Naive B cell (primary cell): ENCODE measurements around the gene BRSK2. TPM values are rescaled to one million over a fixed set of nuclear protein-coding genes. Genes with fewer than 3 reads are reported as not detected.

ENCODE experiments used
- ATAC-seq, 2 donors: fragments of 150-1000 bp; cut with Tn5 transposase; 2 replicates each; pipeline ENCODE4 v1.10.0; 2021; ENCODE audit warnings: low read depth in 2 of 2, mild to moderate bottlenecking in 2 of 2, moderate library complexity in 2 of 2
- DNase-seq: peaks from one replicate; pipeline ENCODE4 v3.0.0; 2022
- H3K27ac Mint-ChIP-seq, 6 donors: one replicate each; pipeline ENCODE4 v1.8.0; 2020 to 2022; ENCODE audit warnings: mild to moderate bottlenecking in 6 of 6, mixed read lengths in 6 of 6, moderate library complexity in 5 of 6, inconsistent platforms in 2 of 6
- H3K27me3 Mint-ChIP-seq, 3 donors: one replicate each; pipeline ENCODE4 v1.8.0; 2021 to 2022; ENCODE audit warnings: mixed read lengths in 3 of 3, mild to moderate bottlenecking in 1 of 3
- H3K36me3 Mint-ChIP-seq, 2 donors: one replicate each; pipeline ENCODE4 v1.8.0; 2020 to 2022; ENCODE audit warnings: mixed read lengths in 2 of 2, inconsistent platforms in 1 of 2, mild to moderate bottlenecking in 1 of 2
- H3K4me1 Mint-ChIP-seq, 3 donors: one replicate each; pipeline ENCODE4 v1.8.0; 2020 to 2022; ENCODE audit warnings: mixed read lengths in 3 of 3, inconsistent platforms in 1 of 3, mild to moderate bottlenecking in 1 of 3, moderate library complexity in 1 of 3
- H3K4me3 Mint-ChIP-seq, 8 donors: one replicate each; pipeline ENCODE4 v1.8.0; 2020 to 2022; ENCODE audit warnings: mild to moderate bottlenecking in 8 of 8, mixed read lengths in 8 of 8, moderate library complexity in 8 of 8, inconsistent platforms in 2 of 8
- H3K9me3 Mint-ChIP-seq, 7 donors: one replicate each; pipeline ENCODE4 v1.8.0; 2020 to 2022; ENCODE audit warnings: mixed read lengths in 7 of 7, mild to moderate bottlenecking in 5 of 7, inconsistent platforms in 2 of 7, moderate library complexity in 1 of 7
- polyA plus RNA-seq, 6 donors: library from polyadenylated mRNA; unstranded; fragments of 300-500 nt; fragmentation: Illumina TruSeq; gene quantifications; one replicate each; pipeline ENCODE4 v1.2.3, GENCODE V29; 2021; ENCODE audit warnings: low read depth in 6 of 6

The BRSK2 gene
- polyA plus RNA-seq, 6 donors from 2014 or later, result 0.10 TPM; not detected in 4

DNA sequence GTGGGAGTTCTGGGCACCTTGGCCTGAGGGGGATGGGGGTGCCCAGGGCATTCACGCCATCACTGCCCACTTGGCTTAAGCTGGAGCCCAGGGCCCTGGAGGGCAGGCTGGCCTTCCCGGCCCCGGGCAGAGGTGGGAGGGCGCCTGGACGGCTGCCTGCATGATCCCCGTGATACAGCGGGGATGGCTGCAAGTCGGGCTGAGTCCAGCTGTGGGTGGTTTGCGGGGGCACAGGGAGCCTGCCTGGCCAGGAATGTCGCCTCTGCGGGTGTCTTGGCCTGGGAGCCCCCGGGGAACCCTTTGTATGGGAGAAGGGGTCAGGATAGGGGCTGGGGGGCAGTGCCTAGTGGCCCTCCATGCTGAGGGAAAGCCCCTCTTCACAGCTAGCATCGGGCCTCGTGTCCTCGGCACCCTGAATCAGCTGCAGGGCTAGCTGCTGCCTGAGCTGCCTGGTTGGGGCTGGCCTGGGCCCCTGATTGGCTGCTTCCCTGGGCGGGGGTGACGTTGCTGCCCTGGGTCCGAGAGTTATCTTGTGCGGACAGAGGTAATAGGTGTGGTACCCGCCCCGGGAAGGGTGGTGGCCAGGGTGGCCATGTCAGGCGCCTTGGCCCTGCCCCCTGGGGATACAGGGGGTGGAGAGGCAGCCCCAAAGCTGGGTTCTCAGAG, 8.3 kb downstream of the BRSK2 start:
- H3K4me3 Mint-ChIP-seq, result no peak overlapping the region
- H3K27me3 Mint-ChIP-seq, result peaks cover 6 to 42% (median 18%) of the 10 kb centered on the region in 3 donors
- DNase-seq (no peak), ATAC-seq (no peak)
- no peaks in the 10 kb centered on the region for H3K36me3 Mint-ChIP-seq
- H3K27ac Mint-ChIP-seq, result no peak overlapping the region
- H3K9me3 Mint-ChIP-seq, result no peaks in the 10 kb centered on the region
- H3K4me1 Mint-ChIP-seq, result no peaks in the 10 kb centered on the region

DNA sequence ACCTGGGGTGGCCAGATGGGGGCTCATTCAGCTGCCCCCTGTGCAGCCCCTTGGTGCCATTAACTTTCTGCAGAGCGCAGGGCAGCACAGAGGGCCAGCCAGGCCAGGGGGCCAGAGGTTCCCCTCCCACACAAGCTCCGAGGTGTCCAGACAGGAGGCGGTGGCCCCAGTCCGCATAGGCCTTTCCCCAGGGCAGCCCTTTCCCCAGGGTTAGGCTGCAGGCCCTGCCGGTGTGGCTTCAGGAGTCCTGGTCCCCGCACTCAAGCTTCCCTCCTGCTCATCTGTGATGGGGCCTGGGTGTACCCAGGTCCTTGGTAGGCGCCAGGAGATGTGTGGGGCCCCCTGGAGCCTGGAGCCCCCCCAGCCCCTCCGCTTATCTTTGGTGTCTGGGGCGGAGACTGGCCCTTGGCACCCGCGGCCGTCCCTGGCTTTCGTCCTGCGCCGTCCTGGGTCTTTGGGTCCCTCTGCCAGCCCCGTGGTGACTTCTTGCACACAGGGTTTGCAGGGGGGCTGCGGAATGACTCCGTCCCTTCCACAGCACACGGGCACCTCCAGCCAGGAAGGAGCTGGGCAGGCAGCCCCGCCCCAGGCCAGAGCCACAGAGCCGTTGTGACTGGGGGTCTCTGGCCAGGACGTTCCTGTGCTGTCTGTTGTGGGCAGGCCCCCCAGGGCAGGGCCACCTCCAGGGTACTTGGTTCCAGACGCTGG, 8.9 kb downstream of the BRSK2 start:
- Mint-ChIP-seq H3K27ac (no peak overlapping the region), H3K4me3 (no peak overlapping the region), H3K27me3 (peaks cover under 1 to 35% (median 12%) of the 10 kb centered on the region in 3 donors), H3K9me3 (no peaks in the 10 kb centered on the region), H3K36me3 (no peaks in the 10 kb centered on the region), H3K4me1 (no peaks in the 10 kb centered on the region)
- DNase-seq (no peak), ATAC-seq (no peak)

DNA sequence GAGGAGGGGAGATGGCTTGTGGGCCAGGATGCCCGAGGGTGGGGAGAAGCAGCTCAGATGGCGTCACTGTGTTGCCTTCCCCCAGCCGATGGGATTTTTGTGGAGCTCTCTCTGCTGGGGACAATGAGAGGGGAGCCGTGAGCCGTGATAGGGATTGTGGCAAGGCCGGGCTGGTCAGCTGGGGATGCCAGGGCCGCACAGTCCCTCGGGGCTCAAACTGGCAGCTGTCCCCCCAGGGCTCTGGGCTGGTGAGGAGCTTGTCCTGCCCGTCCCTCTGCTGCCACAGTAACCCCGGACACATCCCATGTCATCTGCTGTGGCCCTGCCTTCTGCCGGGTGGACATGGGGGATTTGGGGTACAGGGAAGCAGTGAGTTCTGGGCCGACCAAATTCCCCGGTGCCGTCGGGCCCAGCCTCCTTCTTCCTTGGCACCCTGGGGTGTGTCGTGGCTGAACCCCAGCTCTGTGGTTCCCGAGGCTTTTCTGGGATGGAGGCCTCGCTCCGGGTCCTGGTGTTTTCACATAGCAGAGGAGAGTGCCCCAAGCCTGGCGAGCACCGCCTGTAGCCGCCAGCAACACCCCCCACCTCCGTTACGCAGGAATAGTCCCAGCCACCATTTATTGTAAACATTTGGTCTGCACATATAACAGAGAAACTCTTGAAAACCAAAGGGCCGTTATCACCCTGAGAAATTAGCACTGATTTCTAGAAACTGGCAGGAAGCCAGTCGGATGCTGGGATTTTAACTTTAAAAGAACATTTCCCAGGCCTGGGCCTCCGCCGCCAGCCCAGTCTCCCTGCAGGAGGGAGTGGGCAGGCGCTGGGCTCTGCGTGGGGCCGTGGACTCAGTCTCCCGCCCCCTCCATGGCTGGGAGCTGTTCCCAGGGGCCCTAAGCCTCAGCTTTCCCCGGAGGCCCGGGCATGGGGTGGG, 9.9 kb downstream of the BRSK2 start:
- H3K27ac Mint-ChIP-seq, result no peak overlapping the region
- no peaks in the 10 kb centered on the region for H3K36me3 Mint-ChIP-seq
- H3K9me3 Mint-ChIP-seq, result no peaks in the 10 kb centered on the region
- DNase-seq (no peak), ATAC-seq (no peak)
- H3K4me3 Mint-ChIP-seq, result no peak overlapping the region
- H3K4me1 Mint-ChIP-seq, result no peaks in the 10 kb centered on the region
- H3K27me3 Mint-ChIP-seq, result peaks cover 0 to 33% (median 9%) of the 10 kb centered on the region in 3 donors

DNA sequence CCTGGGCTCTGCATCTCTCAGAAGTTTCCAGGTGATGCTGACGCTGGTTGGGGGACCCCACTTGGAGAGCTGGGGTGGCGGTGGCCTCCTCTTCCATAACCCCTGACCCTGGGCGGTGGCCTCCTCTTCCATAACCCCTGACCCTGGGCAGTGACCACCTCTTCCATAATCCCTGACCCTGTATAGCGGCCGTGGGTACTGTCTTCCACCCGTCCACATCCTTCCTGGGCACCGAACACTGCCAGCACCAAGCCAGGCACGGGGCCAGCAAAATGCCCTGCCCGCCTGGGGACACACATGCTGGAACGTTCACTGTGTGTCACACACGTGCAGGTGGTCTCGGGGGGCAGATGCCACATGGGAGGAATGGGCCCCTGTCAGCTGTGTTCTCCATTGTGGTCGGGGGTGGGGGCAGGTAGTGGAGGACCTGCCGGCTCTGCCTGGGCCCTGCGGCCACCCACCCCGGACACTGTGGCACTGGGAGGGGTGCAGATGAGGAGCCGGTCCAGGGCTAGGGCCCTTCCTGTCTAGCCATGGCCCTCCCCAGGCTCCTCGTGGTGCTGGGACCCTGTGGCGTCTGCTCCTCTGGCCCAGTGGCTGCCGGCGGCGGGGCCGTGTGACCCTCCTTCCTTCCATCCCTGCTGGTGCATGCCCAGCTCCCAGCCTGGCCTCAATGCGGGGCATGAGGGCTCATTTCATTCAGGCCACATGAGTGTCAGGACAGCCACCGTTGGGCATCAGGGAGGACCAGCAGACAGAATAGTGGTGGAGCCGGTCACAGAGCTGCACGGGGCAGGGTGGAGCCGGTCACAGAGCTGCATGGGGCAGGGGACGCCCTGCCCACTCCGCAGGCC, 10.8 kb downstream of the BRSK2 start:
- peaks cover 0 to 33% (median 9%) of the 10 kb centered on the region in 3 donors for H3K27me3 Mint-ChIP-seq
- no peaks in the 10 kb centered on the region for H3K9me3 Mint-ChIP-seq
- no peaks in the 10 kb centered on the region for H3K4me1 Mint-ChIP-seq
- H3K27ac Mint-ChIP-seq, result no peak overlapping the region
- no peak for ATAC-seq
- H3K4me3 Mint-ChIP-seq, result no peak overlapping the region
- H3K36me3 Mint-ChIP-seq, result no peaks in the 10 kb centered on the region
- DNase-seq, result no peak

DNA sequence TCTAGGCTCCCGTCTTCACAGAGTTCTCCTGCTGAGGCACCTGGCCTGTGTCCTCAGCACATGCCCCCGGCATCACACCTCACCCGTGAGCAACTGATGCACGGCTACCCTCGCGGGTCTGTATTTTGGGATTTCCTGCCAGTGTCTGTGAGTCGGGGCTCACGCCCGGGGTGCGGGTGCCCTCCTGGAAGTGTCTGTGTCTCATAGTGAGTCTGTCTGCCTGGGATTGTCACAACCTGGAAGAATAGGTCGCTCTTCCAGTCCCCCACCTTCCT, 11.4 kb downstream of the BRSK2 start:
- DNase-seq, result no peak
- Mint-ChIP-seq H3K36me3 (no peaks in the 10 kb centered on the region), H3K9me3 (no peaks in the 10 kb centered on the region), H3K27me3 (peaks cover 0 to 27% (median 9%) of the 10 kb centered on the region in 3 donors), H3K4me1 (no peaks in the 10 kb centered on the region), H3K4me3 (no peak overlapping the region), H3K27ac (no peak overlapping the region)
- no peak for ATAC-seq

DNA sequence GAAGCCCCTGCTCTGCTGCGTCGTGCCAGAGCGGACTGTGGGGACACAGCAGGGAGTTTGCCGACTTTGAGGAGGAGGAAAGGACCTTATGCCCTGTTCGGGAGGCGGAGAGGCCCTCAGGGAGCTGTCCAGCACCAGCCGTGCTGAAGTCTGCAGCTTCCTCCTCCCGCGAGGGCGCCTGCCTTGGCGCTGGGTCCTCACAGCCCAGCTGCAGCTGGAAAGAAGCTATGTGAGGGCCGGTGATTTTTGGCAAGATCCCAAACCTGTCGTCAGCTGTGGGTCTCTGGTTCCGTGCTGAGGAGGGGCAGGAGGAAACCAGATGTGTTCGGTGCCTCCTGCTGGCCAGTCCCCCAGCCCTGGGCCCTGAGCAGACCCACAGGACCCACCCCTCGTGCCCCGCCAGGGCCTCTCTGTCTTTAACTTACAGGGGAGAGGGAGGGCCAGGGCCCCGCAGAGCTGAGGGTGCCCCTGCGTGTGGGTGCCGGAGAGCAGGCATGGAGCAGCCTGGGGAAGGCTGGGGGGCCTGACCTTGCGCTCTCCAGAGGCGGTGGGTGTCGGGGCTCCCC, 12.0 kb downstream of the BRSK2 start:
- H3K4me3 Mint-ChIP-seq, result no peak overlapping the region
- peaks cover 0 to 23% (median 9%) of the 10 kb centered on the region in 3 donors for H3K27me3 Mint-ChIP-seq
- H3K4me1 Mint-ChIP-seq, result no peaks in the 10 kb centered on the region
- H3K27ac Mint-ChIP-seq, result no peak overlapping the region
- H3K9me3 Mint-ChIP-seq, result no peaks in the 10 kb centered on the region
- no peaks in the 10 kb centered on the region for H3K36me3 Mint-ChIP-seq
- peak in 1 of 2 donors; percentile 34 for ATAC-seq
- peak; percentile 24 for DNase-seq

DNA sequence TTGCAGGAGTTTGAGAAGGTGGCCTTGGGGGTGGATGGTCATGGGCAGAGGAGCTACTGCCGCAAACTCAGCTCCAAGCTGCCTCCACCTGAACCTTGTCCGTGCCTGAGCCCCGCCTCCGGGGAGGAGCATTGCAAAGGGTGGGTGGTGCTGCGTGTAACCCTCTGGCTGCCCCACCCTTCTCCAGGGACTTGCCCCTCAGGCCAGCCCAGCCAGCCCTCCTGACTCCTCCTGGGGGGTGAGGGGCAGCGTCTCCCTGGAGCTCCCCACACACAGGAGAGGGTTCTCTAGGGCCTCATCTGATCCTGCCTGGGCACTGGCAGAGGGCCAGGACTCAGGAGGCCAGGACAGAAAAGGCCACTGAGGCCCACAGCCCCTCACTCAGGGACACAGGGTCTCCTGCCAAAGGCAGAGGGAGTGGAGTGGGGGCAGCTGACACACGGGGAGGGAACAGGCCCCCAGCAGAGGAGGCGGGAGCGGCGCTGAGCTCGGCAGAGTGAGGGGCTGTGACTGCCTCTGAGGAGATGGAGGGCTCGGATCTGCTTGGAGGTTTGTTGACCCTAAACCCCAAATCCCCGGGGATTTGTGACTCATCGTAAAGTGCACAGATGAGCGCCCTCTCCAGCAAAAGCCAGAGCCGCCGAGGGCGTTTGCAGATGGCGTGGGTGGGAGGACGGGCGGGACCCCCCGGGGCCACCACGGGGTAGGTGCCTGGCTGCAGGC, 12.8 kb downstream of the BRSK2 start:
- H3K27ac Mint-ChIP-seq, result no peak overlapping the region
- DNase-seq, result no peak
- no peaks in the 10 kb centered on the region for H3K9me3 Mint-ChIP-seq

DNA sequence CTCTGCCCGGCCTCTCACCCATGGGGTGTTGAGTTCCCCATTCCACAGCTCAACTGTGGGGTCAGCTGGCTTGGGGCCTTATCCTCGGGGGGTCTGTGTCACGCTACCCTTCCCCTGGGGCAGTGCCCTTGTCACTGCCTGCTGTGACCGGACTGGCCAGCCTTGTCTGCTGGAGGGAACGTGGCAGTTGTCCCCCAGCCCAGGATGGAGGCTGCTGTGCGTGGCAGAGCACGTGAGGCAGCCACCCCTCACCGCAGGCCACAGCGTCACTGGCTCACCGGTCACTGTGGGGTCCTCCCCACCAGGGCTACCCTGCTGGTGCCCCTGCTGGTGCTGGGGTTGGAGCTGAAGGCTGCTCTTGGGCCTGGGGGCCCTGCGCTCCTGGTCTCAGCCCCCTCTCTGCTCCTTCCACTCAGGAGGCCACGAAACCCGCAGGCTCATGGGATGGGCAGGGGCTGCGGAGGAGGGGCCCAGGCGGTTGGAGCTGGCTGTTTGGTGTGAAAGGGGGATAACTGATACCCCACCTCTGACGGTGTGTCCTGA, 13.4 kb downstream of the BRSK2 start:
- no peak for ATAC-seq
- peaks cover 0 to 23% (median 9%) of the 10 kb centered on the region in 3 donors for H3K27me3 Mint-ChIP-seq
- no peaks in the 10 kb centered on the region for H3K4me1 Mint-ChIP-seq
- no peaks in the 10 kb centered on the region for H3K36me3 Mint-ChIP-seq
- no peak overlapping the region for H3K4me3 Mint-ChIP-seq
- no peak for DNase-seq
- H3K9me3 Mint-ChIP-seq, result no peaks in the 10 kb centered on the region
- H3K27ac Mint-ChIP-seq, result no peak overlapping the region

More for the DNA sequence above, 12.8 kb downstream of the BRSK2 start:
- Mint-ChIP-seq H3K36me3 (no peaks in the 10 kb centered on the region), H3K4me1 (no peaks in the 10 kb centered on the region), H3K4me3 (no peak overlapping the region), H3K27me3 (peaks cover 0 to 23% (median 9%) of the 10 kb centered on the region in 3 donors)
- ATAC-seq, result no peak

DNA sequence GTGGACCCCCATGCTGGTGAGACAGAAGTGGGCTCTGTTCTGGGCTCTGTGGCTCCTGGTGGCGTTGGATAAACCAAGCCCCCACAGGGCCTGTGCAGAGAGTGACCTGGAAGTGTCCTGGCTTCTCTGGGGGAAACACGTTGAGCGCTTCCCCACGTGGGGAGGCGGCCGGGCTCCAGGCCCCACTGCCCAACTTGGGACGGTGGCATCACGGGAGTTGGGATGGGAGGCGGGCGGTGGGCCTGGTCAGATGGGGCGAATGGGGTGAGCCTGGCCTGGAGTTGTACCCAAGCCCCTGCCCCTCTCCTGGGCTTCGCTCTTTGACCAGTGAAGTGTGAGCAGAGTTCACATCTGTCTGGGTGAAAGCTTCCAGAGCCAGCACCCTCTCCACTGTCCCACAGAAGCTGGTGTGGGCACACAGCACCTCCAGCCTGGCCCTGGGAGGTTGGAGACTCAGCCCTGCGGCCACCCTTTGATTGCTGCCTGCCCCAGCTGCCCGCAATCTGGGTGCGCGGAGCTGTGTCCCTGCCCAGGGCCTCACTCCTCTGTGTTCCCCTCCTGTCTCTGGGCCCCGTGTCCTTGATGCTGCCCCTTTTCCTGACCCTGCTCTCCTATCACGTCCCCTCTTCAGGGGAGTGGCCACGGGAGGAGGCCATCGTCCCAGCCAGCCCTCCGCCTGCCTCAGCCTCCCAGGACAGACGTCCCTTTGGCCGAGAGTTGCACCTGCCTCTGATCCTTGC, 14.2 kb downstream of the BRSK2 start:
- Mint-ChIP-seq H3K9me3 (no peaks in the 10 kb centered on the region), H3K27ac (no peak overlapping the region), H3K4me3 (no peak overlapping the region), H3K4me1 (no peaks in the 10 kb centered on the region), H3K27me3 (peaks cover 4 to 22% (median 9%) of the 10 kb centered on the region in 3 donors), H3K36me3 (no peaks in the 10 kb centered on the region)
- DNase-seq (no peak), ATAC-seq (no peak)

DNA sequence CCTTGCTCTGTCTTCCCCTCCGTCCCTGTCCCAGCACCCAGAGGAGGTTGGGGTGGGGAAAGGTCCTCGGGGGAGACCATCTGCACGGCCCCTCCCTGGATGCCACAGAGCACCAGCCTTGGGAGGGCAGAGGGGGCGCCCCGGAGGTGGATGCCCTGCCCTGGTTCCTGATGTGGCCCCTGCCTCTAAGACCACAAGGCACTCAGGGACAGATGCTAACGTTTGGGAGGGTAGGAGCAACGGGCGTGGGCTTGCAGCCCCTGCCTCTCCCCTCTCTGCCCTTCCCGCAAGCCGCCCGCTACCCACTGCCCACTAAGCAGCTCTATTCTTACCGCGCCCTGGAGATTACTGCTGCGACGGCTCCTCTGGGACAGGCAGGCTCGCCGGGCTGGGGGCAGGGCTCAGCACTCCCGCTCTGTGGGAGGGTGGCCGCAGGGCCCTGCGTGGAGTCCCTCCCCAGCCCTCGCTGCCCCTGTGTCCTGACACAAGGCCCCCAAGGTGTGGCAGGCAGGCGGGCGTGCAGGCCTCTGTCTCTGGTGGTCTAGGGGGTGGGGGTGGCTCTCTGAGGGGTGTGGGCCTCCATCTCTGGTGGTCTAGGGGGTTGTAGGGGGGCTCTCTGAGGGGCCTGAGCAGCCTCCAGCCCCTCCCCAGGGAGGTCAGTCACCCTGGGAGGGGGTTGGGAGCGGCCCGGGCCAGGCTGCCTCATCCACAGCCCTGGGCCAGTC, 14.9 kb downstream of the BRSK2 start:
- Mint-ChIP-seq H3K36me3 (no peaks in the 10 kb centered on the region), H3K4me3 (no peak overlapping the region)
- no peak for ATAC-seq

More for the DNA sequence above, 14.9 kb downstream of the BRSK2 start:
- Mint-ChIP-seq H3K27me3 (peaks cover 4 to 20% (median 9%) of the 10 kb centered on the region in 3 donors), H3K9me3 (no peaks in the 10 kb centered on the region), H3K4me1 (peaks cover 0 to 4% (median 0%) of the 10 kb centered on the region in 3 donors), H3K27ac (no peak overlapping the region)
- no peak for DNase-seq
